Keratinocyte (primary cell): ENCODE measurements around the gene MS4A7.

ENCODE experiments used
- EZH2 ChIP-seq: IDR thresholded peaks from one replicate; pipeline ENCODE4 v1.6.1; 2012; ENCODE audit warnings: inconsistent platforms, mild to moderate bottlenecking, low read length, moderate library complexity
- TF ChIP-seq, protein P1 (sequence below), 3 experiments: IDR thresholded peaks in 1 of 3; conservative IDR thresholded peaks in 1 of 3; optimal IDR thresholded peaks in 1 of 3; 2 replicates in 2 of 3; 3 replicates in 1 of 3; pipeline versions ENCODE3 to v1.5.1; 2011; ENCODE audit warnings: low read length in 3 of 3, mild to moderate bottlenecking in 3 of 3, moderate library complexity in 2 of 3, control low read depth in 1 of 3, inconsistent platforms in 1 of 3; ENCODE audit not compliant: insufficient read depth in 2 of 3; ENCODE audit errors: extremely low read depth in 1 of 3

DNA sequence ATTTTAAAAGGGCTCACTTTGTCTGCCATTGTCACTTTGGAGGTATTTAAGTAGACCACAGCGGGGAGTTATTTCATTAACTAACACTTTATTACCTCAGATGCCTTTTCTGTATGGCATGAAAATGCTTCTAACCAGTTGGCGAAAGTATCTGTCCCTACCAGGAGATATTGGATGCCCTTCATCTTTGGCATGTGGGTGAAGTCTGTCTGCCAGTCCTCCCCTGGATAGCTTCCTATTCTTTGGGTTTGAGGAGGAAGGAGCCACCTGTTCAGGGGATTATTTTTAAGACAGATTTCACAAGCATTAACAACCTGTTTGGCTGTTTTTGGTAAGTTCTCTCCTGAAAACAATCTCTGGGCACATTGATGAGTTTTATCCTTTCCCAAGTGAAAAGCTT, 34.2 kb upstream of the MS4A7 start:
- TF ChIP-seq, protein P1, sequence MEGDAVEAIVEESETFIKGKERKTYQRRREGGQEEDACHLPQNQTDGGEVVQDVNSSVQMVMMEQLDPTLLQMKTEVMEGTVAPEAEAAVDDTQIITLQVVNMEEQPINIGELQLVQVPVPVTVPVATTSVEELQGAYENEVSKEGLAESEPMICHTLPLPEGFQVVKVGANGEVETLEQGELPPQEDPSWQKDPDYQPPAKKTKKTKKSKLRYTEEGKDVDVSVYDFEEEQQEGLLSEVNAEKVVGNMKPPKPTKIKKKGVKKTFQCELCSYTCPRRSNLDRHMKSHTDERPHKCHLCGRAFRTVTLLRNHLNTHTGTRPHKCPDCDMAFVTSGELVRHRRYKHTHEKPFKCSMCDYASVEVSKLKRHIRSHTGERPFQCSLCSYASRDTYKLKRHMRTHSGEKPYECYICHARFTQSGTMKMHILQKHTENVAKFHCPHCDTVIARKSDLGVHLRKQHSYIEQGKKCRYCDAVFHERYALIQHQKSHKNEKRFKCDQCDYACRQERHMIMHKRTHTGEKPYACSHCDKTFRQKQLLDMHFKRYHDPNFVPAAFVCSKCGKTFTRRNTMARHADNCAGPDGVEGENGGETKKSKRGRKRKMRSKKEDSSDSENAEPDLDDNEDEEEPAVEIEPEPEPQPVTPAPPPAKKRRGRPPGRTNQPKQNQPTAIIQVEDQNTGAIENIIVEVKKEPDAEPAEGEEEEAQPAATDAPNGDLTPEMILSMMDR (optimal IDR thresholded peaks at IDR 0.05 in 1 of 3, IDR thresholded peaks at IDR 0.05 in 1 of 3, conservative IDR thresholded peaks at IDR 0.05 in 1 of 3; ENCODE audit: extremely low read depth in 1 of 3, insufficient read depth in 2 of 3, low read length in 3 of 3) = no peak
- TF ChIP-seq EZH2 = no peak
